ENCODE results near the gene LRRC75B. TPM values are rescaled to one million over a fixed set of nuclear protein-coding genes. Genes with fewer than 3 reads are reported as not detected.
A peak's percentile ranks its signal among the peaks of the same experiment; 100 is the strongest.

Gene LRRC75B
- total and polyA plus RNA-seq, 2 of the 13 experiments (the other 11 are each of a cell fraction or from before 2014, with no cell fraction given): 11.8 to 34.8 TPM

- TF ChIP-seq KLF6 (CRISPR knock-in tag; IDR thresholded peaks at IDR 0.05) (no peak), THAP8 (CRISPR knock-in tag; IDR thresholded peaks at IDR 0.05; ENCODE audit: borderline replicate concordance) (no peak), DNMT1 (CRISPR knock-in tag; IDR thresholded peaks at IDR 0.05) (no peak), ZNF510 (CRISPR knock-in tag; IDR thresholded peaks at IDR 0.05; ENCODE audit: low read depth) (no peak), KLF12 (CRISPR knock-in tag; IDR thresholded peaks at IDR 0.05; ENCODE audit: borderline replicate concordance) (no peak), NCOR1 (IDR thresholded peaks at IDR 0.05; ENCODE audit: borderline replicate concordance, low read length) (no peak), ASH2L (IDR thresholded peaks at IDR 0.05; ENCODE audit: insufficient read length, low read depth, low read length) (no peak), ZNF17 (CRISPR knock-in tag; IDR thresholded peaks at IDR 0.05) (no peak), RFXANK (CRISPR knock-in tag; IDR thresholded peaks at IDR 0.05) (no peak), ZNF839 (CRISPR knock-in tag; IDR thresholded peaks at IDR 0.05; ENCODE audit: borderline replicate concordance) (no peak)
- TF ChIP-seq, protein P1, sequence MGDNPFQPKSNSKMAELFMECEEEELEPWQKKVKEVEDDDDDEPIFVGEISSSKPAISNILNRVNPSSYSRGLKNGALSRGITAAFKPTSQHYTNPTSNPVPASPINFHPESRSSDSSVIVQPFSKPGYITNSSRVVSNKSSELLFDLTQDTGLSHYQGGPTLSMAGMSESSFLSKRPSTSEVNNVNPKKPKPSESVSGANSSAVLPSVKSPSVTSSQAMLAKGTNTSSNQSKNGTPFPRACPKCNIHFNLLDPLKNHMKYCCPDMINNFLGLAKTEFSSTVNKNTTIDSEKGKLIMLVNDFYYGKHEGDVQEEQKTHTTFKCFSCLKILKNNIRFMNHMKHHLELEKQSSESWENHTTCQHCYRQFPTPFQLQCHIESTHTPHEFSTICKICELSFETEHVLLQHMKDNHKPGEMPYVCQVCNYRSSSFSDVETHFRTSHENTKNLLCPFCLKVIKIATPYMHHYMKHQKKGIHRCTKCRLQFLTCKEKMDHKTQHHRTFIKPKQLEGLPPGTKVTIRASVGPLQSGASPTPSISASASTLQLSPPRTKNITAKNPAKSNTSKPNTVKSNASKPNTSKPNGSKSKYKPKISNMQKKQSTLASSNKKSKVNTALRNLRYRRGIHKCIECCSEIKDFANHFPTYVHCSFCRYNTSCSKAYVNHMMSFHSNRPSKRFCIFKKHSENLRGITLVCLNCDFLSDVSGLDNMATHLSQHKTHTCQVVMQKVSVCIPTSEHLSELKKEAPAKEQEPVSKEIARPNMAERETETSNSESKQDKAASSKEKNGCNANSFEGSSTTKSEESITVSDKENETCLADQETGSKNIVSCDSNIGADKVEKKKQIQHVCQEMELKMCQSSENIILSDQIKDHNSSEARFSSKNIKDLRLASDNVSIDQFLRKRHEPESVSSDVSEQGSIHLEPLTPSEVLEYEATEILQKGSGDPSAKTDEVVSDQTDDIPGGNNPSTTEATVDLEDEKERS (CRISPR knock-in tag; IDR thresholded peaks at IDR 0.05): no peak
- no peak overlapping the region for H2AFZ ChIP-seq (ENCODE audit: low read length)
- H3K79me2 ChIP-seq (ENCODE audit: insufficient read depth, low read length): peaks cover 10% of the 10 kb centered on the region
- H3K4me2 ChIP-seq (ENCODE audit: low read depth, low read length): peak overlapping the region; percentile 28; the same call in 1 of the 2 replicates
- peaks cover 81% of the 10 kb centered on the region for H3K4me1 ChIP-seq (ENCODE audit: insufficient read depth, low read length)
- no peak for DNase-seq (ENCODE audit: low spot score)
- H3K27me3 ChIP-seq (ENCODE audit: control insufficient read depth in 1 of 2, insufficient read depth in 2 of 2, low read length in 2 of 2): no peaks in the 10 kb centered on the region; a peak in 1 of 5 replicates
- peaks cover 8 to 19% of the 10 kb centered on the region in 2 experiments; a peak in 4 of 5 replicates for H3K36me3 ChIP-seq (replicated peaks in 1 of 2; ENCODE audit: control insufficient read depth in 1 of 2, insufficient read depth in 2 of 2, low read length in 2 of 2)
- no peak overlapping the region for H3K9ac ChIP-seq (ENCODE audit: insufficient read depth, low read depth, low read length)
- WGBS (ENCODE audit: low lambda C conversion rate): 82% methylated on average over 3 of the region's 8 CpGs
- in situ Hi-C loops (cut with HindIII; ENCODE audit: extremely low pct_ligation_motif_present, low pct_unique_long_range_greater_than_20kb) (no loop called here), intact Hi-C loops (cut with micrococcal nuclease; ENCODE audit: unreplicated experiment) (loop anchor here (1.0 kb wide), 1 partner anchor 39 kb away; no protein-coding TSS in a partner anchor)
- no peak overlapping the region for H3K4me3 ChIP-seq (replicated peaks in 1 of 3; ENCODE audit: insufficient read depth in 1 of 3, low read depth in 2 of 3, low read length in 3 of 3)
- no peak for FAIRE-seq
- ChIA-PET POLR2A (interaction anchor here (2.7 to 2.8 kb wide), 2 partner anchors 9 to 38 kb away, joined by 10 to 17 read pairs; no protein-coding TSS in a partner anchor), CTCF (ENCODE audit: low intra/inter-chr PET ratio, low total read pairs) (no interaction called here)
- peak overlapping the region; percentile 34 for H3K27ac ChIP-seq (ENCODE audit: extremely low read length, insufficient read depth, low read length)
- no peaks in the 10 kb centered on the region for H3K9me3 ChIP-seq (ENCODE audit: low read length)
- BruUV-seq (replicated peaks): no TSS peak
- no peaks in the 10 kb centered on the region for H4K20me1 ChIP-seq (ENCODE audit: insufficient read depth, low read length)
- ATAC-seq: no peak
These were observed 4.9 kb downstream of the LRRC75B start for GRCh38 chr22:24587948-24588347.

Data from HepG2 (cell line).